ENCODE data around the gene ACOT11. TPM values are rescaled to one million over a fixed set of nuclear protein-coding genes. Genes with fewer than 3 reads are reported as not detected.

The ACOT11 gene
- total and polyA plus RNA-seq, 11 donors: 33.2 to 69.3 (median 55.9) TPM

- TF ChIP-seq CTCF (IDR thresholded peaks at IDR 0.05) (no peak), POLR2A (IDR thresholded peaks at IDR 0.05) (no peak)
- intact Hi-C loops (cut with DNase I): no loop called here
- H3K4me3 ChIP-seq: no peak overlapping the region
- H3K36me3 ChIP-seq: peaks cover 0 to 52% (median 25%) of the 10 kb centered on the region in 9 donors
- H3K27me3 ChIP-seq: peaks cover 0 to 4% (median 0%) of the 10 kb centered on the region in 9 donors
- peak overlapping the region in 1 of 12 donors; percentile 24 for H3K27ac ChIP-seq
- WGBS, 4 donors: 63 to 73% (median 71%) methylated on average over 8 to 9 of the region's 9 CpGs
- DNase-seq (peak in 1 of 5 donors; percentile 21), ATAC-seq (no peak)
- H3K4me1 ChIP-seq: peaks cover 0 to 9% (median 0%) of the 10 kb centered on the region in 12 donors
- no peaks in the 10 kb centered on the region for H3K9me3 ChIP-seq
Measured at GRCh38 chr1:54608566-54609230, 60.7 kb downstream of the ACOT11 start.

- intact Hi-C loops (cut with DNase I): no loop called here
- H3K4me3 ChIP-seq: no peak overlapping the region
- TF ChIP-seq POLR2A (IDR thresholded peaks at IDR 0.05) (no peak), CTCF (IDR thresholded peaks at IDR 0.05) (no peak)
- H3K27me3 ChIP-seq: peaks cover 0 to 4% (median 0%) of the 10 kb centered on the region in 9 donors
- peak overlapping the region in 1 of 12 donors; percentile 24 for H3K27ac ChIP-seq
- DNase-seq (peak in 1 of 5 donors; percentile 46), ATAC-seq (peak in 3 of 4 donors; percentile 3 to 26 (median 8))
- 48 to 59% (median 57%) methylated on average over 9 to 16 of the region's 16 CpGs for WGBS, 4 donors
- peaks cover 0 to 9% (median 0%) of the 10 kb centered on the region in 12 donors for H3K4me1 ChIP-seq
- no peaks in the 10 kb centered on the region for H3K9me3 ChIP-seq
- peaks cover 0 to 45% (median 24%) of the 10 kb centered on the region in 9 donors for H3K36me3 ChIP-seq
Measured at GRCh38 chr1:54609301-54609921, 61.4 kb downstream of the ACOT11 start.

GRCh38 chr1:54610048-54610447 is 62.0 kb downstream of the ACOT11 start:
- no peak for TF ChIP-seq CTCF (IDR thresholded peaks at IDR 0.05)
- TF ChIP-seq POLR2A (IDR thresholded peaks at IDR 0.05): no peak
- no peak overlapping the region for H3K27ac ChIP-seq
- peaks cover 0 to 4% (median 0%) of the 10 kb centered on the region in 9 donors for H3K27me3 ChIP-seq
- 51 to 90% (median 72%) methylated on average over 2 to 6 of the region's 6 CpGs for WGBS, 4 donors
- DNase-seq (peak in 1 of 5 donors; percentile 39), ATAC-seq (no peak)
- H3K4me1 ChIP-seq: peaks cover 0 to 9% (median 0%) of the 10 kb centered on the region in 12 donors
- H3K9me3 ChIP-seq: no peaks in the 10 kb centered on the region
- intact Hi-C loops (cut with DNase I): no loop called here
- H3K36me3 ChIP-seq: peaks cover 0 to 40% (median 17%) of the 10 kb centered on the region in 9 donors
- no peak overlapping the region for H3K4me3 ChIP-seq
